Measurements from ENCODE around the gene NET1.

The NET1 gene

DNA sequence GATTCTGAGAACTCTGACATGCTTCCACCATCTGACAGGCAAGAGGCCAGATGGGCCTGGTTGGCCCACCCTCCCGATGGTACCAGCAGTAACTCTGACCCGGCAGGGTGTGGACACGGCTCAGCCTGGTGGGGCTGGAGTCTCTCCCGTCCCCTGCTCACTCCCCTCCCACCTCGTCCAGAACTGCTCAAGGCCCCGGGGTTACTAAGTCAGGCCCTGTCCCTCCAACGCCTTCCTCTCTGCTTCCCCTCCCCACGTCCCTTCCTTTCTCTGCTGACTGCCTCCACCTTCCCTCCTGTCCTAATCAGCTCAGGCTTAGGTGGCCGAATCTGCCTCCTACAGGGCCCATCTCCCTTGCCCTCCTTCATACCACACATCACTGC lies 74.5 kb downstream of the NET1 start:
- DNase-seq: no peak

DNA sequence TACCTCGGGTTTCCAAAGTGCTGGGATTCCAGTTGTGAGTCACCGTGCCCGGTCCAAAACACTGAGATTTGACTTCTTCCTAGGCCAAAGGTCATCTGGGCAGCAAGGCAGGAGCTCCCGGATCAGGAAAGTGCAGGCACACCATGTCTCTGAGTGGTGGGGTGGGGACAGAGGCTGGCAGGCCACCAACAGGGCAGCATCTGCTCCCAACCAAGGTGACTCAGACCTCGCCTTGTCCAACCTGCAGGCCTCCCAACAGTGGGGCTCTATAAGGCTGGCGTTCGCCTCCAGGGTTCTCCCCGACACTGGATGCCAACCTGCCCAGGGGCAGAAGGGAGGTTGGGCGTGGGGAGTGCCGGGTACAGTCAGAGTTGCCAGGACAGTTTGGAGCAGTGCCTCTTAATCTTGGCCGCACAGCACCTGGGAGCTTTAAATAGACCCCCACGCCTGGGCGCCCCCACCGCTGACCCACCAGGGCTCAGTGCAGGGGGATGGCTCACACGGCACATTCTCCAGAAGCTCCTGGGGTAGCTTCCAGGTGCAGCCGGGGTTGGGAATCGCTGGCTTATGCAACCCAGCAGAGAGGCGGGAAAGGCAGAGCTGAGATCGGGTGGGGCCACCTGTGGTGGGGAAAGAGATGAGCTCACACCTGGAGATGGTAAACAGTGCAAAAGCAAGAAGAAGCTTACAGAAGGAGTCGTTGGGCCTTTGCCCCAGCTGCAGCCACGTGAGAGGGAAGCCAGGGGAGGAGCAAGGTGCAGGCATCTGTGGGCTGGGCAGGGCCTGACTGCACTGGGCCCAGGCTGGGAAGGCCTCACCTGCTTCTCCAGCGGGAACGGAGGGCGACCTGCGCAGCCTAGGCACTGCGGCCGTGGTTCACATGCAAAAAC lies 76.2 kb downstream of the NET1 start:
- DNase-seq: no peak

DNA sequence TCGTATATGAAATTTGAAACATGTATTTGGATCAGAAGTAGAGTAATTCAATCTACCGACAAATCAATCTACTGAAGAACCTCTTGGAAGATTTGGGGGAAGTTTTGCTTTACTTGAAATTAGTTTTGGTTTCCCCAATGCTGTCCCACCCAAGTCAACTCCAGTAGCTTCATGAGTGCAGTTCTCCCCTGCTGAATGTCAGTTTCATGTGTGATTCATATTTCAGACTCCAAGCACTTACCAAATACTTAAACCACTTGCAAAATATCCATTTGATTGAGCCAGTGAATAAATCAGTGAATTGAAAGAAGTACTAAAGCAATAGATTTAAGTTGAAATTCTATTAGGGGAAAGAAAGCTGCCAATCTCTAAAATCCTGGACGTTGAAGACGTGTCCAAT lies 77.7 kb downstream of the NET1 start:
- no peak for DNase-seq

DNA sequence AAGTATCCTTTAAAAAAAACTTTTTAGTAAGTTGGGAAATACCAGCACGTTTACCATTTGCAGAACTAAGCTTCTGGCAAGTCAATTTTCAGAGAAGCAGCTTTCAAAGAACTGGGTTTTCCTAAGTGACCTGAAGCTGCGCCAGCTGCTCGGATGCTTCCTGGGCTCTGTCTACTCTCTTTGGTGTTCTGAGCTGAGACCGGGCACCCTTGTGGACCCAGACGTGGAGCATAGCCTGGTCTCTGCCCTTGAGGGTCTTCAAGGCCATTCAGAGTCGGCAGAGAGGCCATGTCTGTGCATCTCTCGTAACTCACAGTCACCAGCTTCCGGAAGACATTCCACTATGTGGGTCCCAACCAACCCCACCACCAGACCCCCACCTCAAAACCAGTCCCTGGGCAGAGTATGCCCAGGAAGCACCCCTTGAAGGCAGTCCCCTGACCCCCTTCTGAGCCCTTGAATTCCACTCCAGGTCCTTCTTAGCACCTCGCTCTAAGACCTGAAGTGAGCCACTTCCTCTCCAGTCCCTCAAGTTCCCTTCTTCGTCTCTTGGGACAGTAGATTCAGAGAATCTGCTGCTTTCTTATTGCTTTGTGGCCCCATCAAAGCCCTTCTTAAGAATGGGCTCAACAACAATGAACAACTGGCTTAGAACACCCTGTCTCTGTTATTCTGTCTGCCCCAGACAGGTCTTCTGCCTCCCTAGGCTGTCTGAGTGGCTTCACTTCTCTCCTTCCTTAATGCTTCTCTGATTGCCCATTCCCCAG lies 78.5 kb downstream of the NET1 start:
- DNase-seq: no peak

DNA sequence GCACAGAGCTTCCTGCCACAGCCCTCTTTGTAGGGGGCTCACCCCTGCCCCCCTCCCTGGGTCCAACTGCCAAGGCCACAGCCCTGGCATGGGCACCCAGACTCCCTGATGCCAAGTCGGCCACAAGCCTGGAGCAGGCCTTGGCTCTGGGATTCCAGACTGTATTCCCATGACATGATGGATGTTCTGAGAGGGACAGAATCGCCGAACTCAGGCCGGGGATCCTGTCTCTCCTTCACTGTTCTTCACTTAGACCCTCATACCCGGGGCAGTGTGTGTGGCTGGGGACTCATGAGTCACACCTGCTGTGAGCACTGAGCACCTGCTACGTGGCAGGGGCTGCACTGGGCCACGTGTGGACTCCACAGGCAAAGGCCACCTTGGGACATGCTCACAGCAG lies 79.1 kb downstream of the NET1 start:
- no peak for DNase-seq

DNA sequence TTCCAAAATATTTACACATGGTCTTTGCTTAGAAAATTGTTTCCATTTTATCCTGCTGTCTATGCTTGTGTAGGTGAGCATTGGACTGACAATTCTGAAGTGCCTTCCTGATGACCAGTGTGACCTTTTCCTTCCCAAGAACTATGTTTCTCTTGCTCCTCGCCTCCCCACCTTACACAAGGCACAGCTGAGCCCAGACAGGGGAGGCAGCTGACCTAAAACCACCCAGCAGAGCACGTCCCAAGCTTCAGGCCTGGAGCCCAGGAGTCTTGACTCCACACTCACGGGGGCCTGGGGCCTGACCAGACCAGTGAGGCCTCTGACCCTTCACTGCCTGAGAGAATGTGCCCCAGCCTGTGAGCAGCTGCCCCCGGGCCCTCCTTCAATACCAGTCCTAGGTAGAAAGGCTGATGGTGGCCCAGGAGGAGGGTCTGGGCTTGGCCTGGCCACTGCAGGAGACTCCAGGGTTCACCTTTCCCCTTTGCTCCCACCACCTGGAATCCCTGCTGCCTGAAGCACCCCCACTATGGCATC lies 80.0 kb downstream of the NET1 start:
- no peak for DNase-seq

DNA sequence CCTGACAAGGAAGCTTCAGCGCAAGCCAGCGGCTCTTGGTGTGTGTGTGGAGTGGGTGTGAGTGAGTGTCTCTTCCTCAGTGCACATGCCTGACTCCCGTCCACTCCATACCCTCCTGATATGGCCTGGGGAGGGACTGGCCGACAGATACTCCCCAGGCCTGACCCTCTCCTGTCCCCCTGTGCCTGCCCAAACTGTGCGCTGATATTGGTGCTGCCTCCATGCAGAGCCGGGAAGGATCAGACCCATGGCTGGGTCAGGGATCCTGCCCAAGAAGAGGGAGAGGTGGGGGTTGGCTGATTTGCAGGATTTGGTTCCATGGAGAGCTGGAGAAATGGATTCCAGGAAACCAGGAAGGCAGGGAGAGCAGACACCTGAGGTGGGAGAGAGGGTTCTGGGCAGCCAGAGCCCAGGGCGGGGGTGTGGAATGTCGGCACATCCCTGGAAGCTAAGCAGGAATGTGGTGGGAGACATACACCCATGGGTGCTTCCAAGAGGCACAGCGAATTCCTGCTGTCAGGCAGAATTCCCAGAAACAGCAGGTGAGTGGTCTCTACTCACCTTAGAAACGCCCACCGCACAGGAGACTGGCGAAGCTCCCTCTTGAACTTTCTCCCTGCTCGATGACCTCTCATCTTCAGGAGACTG lies 80.7 kb downstream of the NET1 start:
- DNase-seq: no peak

DNA sequence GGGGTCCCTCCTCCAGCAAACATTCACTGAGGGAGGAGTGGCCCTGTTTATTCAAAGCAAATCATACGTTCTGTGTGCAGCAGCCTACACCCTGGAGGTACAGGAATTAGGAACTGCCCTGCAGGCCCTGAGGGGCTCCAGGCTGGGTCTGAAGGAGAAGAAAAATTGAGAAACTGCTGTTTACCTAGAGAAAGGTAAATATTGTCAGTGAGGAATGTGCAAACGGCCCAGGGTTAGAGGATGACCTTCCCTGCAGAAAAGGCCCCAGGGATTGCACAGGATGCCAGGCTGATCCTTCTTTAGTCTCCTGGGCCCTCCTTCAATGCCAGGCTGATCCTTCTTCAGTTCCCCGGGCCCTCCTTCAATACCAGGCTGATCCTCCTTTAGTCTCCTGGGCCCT lies 81.3 kb downstream of the NET1 start:
- no peak for DNase-seq

DNA sequence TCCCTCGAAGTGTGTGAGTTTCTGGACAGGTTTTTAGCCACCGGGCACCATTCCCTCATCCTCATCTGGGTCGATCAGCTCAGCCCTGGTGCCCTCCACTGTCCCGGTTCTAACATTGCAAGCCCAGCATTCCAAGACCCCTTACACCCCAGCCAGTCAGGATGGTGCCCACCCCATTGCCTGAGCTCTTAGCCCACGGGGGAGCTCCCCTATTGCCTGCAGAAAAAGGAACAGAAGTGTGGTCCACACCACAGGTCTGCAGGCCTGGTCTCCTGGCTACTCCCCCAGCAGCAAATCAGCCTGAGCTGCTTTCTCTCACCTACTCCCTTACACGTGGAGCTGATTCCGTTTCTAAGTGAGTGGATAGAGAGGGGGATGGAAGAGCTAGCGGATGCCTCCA lies 82.3 kb downstream of the NET1 start:
- DNase-seq: no peak

DNA sequence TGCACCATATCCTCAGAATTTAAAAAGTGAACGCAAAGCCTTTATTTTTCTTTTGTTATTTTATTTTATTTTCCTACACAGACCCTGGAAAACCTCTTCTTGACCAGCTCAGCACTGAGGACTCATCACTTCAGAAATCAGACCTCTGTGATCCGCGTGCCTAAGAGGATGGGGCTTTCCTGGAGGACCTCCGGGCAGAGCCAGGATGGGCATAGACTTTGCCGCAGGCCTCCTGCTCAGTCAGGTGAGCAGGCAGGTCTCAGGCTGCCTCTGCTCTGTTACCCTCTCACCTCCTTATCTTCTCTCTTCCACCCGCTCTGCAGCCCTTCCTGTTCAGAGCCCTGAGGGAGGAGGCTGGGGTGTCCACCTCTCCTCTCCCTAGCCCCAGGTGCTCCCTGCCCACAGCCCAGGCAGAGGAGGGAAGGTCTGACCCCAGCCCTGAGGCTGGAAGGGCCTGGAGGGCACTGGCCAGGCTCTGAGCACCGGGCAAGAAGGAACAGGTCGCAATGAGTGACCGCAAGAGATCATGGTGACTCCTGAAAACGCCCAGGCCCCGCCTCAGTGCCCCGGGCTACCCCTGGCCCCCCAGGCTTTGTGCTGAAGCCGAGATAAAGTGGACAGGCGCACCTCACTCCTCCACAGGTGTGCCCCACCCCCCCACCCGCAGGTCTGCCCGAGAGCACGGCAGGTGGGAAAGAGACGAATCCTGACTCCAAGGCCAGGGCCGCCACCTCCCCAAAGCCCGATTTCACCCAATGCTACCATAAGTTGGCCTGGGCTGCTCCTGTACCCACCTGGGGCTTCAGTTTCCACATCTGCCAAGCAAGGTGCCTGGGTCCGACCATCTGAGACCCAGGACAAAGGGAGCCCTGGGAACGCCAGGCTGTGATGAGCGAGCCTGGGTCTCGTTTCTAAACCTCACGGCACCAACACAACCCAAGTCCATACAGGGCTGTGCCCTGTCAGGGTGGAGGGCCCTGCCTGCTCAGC lies 84.2 kb downstream of the NET1 start:
- no peak for DNase-seq

DNA sequence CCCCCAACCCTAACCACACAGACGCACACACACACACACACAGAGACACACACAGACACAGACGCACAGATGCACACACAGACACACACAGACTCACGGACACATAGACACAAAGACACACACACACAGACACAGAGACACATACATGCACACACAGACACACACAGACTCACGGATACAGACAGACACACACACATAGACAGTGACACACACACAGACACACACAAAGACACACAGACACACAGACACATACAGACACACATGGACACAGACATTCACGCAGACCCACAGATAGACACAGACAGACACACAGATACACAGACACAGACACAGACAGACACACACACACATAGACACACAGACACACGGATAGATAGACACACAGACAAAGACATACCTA lies 84.9 kb downstream of the NET1 start:
- no peak for DNase-seq

DNA sequence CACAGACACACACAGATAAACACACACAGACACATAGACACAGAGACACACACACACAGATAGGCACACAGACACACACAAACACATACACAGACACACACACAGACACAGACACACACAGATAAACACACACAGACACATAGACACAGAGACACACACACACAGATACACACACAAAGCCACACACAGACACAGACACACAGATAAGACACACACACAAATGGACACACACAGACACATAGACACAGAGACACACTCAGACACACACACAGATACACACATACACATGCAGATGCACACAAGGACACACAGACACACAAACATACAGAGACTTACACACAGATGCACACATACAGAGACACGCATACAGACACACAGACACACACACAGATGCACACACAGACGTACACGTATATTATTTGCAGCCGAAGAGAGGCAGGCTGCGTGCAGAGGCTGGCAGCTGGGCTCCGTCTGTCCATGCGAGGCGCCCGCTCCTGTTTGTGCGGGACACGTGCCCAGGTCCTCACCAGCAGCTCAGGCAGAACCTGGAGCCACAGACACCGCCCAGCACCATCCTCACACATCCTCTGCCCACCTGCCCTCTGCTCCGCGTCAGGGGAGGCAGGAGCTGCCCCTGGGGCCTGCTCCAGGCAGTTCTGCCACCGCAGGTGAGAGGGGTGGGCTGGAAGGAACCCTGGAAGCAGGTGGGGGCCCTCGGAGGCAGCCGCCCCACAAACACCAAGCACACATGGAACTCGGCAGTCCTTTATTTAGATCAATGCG lies 85.8 kb downstream of the NET1 start:
- no peak for DNase-seq

DNA sequence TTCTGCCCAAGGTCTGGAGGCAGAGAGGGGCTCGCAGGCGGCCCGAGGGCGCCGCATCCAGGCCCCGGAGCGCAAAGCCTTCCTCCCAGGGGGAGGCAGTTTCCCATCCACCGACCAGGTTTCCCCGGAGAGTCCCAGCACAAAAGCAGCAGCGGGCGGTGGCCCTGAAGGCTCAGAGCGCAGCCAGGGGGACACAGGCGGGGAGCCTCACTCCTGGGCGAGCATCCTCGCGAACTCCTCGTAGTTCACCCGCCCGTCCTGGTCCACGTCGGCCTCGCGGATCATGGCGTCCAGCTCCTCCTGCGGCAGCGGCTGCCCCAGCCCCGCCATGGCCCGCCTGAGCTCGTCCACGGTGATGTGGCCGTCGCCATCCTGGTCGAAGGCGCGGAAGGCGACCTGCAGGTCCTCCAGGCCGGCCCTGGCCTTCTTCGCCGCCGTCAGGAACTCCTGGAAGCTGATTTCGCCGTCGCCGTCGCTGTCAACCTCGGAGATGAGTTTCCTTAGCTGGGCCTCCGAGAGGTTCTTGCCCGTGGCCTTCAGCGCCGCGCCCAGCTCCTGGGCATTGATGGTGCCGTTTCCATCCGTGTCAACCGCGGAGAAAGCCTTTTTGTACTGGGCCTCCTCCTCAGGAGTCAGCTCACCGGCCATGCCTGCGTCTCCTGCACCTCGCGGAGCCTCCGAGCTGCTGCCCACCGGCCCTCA lies 86.6 kb downstream of the NET1 start:
- no peak for DNase-seq

DNA sequence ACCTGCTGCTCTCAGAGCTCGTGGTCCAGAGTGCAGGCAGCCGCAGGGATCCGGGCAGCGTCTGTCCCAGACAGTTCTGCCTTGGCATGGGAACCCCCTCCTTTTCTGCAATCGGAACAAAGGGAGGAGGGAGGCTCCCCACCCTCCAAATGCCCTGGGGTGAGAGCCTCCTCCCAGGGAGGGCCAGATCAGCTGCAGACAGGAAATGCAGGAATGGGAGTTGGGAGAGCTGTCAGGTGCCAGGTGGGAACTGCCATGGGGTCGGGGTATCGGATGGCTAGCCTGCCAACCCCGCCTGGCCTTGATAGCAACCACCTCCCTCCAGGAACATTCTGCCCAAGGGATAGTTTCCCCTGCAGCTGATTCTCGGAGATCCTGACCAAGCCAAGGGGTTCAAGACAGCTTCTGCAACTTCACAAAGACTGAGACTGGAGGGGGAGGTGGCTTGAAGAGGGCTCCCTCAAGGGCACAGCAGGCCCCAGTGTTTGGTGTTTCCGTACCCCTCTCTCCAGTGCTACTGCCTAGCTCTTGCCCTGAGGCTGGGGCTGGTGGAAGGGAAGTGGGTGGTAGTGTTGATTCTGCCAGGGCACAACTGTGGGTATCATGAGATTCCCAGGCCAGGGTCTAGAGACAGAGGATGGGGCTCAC lies 87.3 kb downstream of the NET1 start, which contains the start of gene CALML5:
TSS of gene CALML5 (minus strand) at position 78 of the 648 bp plus-strand sequence. CDS start 132 bp downstream, outside the sequence.
- DNase-seq: no peak

DNA sequence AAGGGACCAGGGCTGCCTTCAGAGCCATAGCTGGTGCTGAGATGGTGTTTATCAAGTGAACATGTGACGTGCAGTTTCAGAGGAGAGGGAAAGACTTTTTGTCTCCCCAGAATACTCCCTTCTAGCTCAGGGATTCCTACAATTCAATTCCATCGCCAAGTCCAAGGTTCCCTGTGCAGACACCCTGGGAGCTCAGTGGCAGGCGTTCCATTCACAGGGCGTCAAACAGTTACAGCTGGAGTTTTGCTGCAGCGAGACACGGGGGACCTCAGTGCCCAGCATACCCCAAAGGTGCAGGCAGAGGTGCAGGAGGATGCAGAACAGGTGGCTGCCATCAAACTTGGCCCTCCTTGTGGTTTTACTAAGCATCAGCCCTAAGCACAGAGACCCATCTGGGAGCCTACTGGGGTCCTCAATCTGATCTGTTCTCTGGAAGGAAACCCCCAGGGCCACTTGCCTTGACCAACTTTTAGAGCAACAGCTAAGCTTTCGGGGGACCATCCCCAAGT lies 87.9 kb downstream of the NET1 start:
- no peak for DNase-seq

DNA sequence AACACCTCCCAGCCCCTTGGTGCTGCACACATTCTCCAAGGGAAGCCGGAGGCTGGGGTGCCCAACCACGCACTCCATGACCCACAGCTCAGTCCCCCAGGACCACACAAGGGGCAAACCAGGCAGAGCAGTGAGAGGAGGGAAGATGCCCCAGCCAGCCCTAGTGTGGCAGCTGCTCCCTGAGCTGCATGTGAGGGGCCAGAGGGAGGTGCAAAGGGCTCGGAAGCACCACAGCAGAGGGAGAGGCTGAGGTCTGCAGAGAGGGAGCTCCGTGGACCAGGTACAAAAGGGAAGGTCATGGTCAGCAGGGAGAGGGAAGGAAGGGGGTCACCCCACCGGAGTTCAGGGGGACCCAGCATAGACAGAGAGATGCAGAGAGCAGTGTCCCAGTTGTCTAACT lies 88.6 kb downstream of the NET1 start:
- DNase-seq: no peak

DNA sequence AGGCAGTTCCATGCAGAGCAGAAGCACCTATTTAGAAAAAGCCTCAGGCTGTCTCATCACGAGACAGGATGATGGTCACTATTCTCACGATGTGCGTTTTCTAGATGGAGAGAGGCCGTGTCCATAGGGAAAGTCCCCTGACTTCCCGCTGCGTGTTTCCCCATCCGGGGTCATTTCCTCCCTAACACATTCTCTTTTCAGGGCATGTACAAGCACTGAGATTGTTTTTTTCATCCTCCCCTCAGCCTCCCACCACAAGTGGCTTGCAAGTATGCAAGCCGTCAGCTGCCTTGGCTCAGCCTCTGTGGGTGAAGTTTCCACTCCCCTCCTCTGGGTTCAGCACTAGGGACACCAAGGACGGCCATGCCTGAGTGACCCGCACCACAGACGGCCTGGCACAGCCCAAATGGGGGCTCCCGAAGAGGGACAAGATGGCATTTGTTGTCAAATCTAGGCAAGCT lies 89.7 kb downstream of the NET1 start:
- no peak for DNase-seq

DNA sequence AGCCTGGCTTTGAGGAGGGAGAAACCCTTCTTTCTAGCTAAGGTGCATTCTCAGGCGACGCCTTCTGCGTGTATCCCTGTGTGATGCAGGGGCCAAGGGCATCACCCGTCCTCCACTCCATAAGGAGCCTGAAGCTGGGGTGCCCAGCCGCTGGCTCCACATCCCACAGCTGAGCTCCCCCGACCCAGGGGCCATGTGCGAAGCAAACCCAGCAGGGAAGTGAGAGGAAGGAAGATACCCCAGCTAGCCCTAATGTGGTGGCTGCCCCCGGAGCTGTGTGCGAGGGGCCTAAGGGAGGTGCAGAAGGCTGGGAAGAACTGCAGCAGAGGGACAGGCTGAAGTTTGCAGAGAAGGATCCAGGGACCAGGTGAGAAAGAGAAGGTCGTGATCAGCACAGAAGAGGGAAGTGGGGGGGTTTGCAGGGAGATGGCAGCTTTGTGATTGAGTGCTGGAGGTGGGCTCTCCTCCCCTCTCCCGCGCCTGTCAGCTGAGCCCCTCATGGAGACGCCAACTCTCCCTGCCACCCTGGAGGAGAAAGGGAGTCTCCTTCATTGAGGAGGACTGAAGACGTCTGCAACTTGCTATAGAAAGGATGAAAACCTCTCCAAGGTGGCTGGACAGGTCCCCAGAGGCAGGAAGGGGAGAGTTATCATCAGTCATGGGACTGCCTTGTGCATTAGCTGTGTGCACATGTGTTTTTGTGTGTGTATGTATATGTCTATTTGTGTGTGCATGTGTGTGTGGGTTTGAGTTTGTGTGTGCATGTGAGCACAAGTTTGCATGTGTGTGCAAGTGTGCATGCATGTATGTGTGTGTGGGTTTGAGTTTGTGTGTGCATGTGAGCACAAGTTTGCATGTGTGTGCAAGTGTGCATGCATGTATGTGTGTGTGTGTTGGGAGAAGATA lies 90.5 kb downstream of the NET1 start:
- no peak for DNase-seq

DNA sequence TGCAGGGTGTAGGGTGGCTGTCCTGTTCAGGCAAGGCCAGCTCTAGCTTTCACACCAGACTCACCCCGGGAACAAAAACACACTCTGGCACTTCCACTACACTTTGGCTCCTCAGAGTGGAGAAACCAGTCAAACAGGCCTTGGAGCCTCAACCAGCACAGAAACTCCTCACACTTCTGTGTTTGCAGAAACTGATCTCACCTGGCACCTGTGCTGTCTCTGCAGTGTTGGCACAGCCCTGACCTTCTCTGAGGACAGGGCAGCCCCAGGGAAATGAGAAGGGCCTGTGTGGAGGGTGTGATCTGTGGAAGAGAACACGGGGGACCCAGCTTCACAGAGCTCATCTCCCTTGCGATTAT lies 91.1 kb downstream of the NET1 start:
- DNase-seq: no peak

All from NCI-H446 (cell line).